A549 (cell line): ENCODE data around the gene PDZD2. TPM values are rescaled to one million over a fixed set of nuclear protein-coding genes. Genes with fewer than 3 reads are reported as not detected.

Experiments
- ATAC-seq, 2 experiments: fragments of 200-7000 bp in 1 of 2; fragments of >200 bp in 1 of 2; cut with Nextera tagmentation in 1 of 2; cut with Tn5 transposase in 1 of 2; 3 replicates each; pipeline versions ENCODE4 v1.8.0 to v1.9.1; 2018 to 2020; ENCODE audit warnings: mild to moderate bottlenecking in 1 of 2, moderate library complexity in 1 of 2
- CTCF ChIA-PET: fragments of 300-600 bp; sonication (Branson Sonifier 250); formaldehyde crosslinking; extraction: SDS; loops from one replicate; lab custom pipeline; 2021; ENCODE audit warnings: antibody characterized with exemption, inconsistent platforms; lab: Yijun Ruan, JAX
- POLR2A ChIA-PET: fragments of 350-600 bp; formaldehyde crosslinking; extraction: SDS; loops from one replicate; lab custom pipeline; 2021; ENCODE audit warnings: antibody characterized with exemption, inconsistent platforms; lab: Yijun Ruan, JAX
- DNase-seq, 2 experiments: peaks; one replicate each; pipeline versions ENCODE4 v3.0.0 to v3.0.0-alpha.2; 2011 to 2016; ENCODE audit warnings: low read depth in 1 of 2, low spot score in 1 of 2
- FAIRE-seq: peaks from 2 replicates; lab custom pipeline; 2011; peaks lifted over from hg19 to GRCh38; lab: Jason Lieb, UNC
- H3K27ac ChIP-seq, 2 experiments: fragments of >200 bp; sonication (Bioruptor Twin); formaldehyde crosslinking; 3 replicates each; pipeline ENCODE4 v1.5.1; 2016 to 2017
- H3K4me1 ChIP-seq: fragments of >200 bp; sonication (Bioruptor Twin); formaldehyde crosslinking; 3 replicates; pipeline ENCODE4 v1.6.1; 2016
- H3K4me2 ChIP-seq: fragments of >200 bp; sonication (Bioruptor Twin); formaldehyde crosslinking; 3 replicates; pipeline ENCODE4 v1.6.1; 2016
- H3K4me3 ChIP-seq: fragments of >200 bp; sonication (Bioruptor Twin); formaldehyde crosslinking; 3 replicates; pipeline ENCODE4 v1.5.1; 2016
- H3K9me3 ChIP-seq: fragments of >200 bp; sonication (Bioruptor Twin); formaldehyde crosslinking; 3 replicates; pipeline ENCODE4 v1.6.1; 2016
- CBX2 ChIP-seq: fragments of 200-600 bp; sonication (generic); IDR thresholded peaks from 2 replicates; pipeline ENCODE4 v1.6.1; 2016; ENCODE audit warnings: low read depth, mild to moderate bottlenecking, borderline replicate concordance
- CEBPB ChIP-seq, 2 experiments: fragments of >200 bp in 1 of 2; sonication (Bioruptor Twin) in 1 of 2; formaldehyde crosslinking in 1 of 2; IDR thresholded peaks; 2 replicates each; pipeline ENCODE4 v1.6.1; 2012 to 2016
- CHD2 ChIP-seq: fragments of 150-350 bp; IDR thresholded peaks from 2 replicates; pipeline ENCODE4 v1.6.1; 2014; ENCODE audit warnings: low read length; ENCODE audit not compliant: partially characterized antibody
- EHMT2 ChIP-seq: fragments of 200-600 bp; sonication (generic); IDR thresholded peaks from 2 replicates; pipeline ENCODE4 v1.6.1; 2016; ENCODE audit warnings: antibody characterized with exemption, low read depth, mild to moderate bottlenecking, moderate library complexity
- FOSL2 ChIP-seq, 2 experiments: fragments of 450-650 bp in 1 of 2; fragments of >200 bp in 1 of 2; sonication (Bioruptor Twin) in 1 of 2; formaldehyde crosslinking; IDR thresholded peaks; 2 replicates each; pipeline versions ENCODE4 v1.5.0 to v1.6.1; 2016 to 2020; ENCODE audit warnings: mild to moderate bottlenecking in 1 of 2, moderate library complexity in 1 of 2
- GATA3 ChIP-seq: IDR thresholded peaks from 2 replicates; pipeline ENCODE4 v1.6.1; 2012; ENCODE audit warnings: borderline replicate concordance
- HEYL ChIP-seq: fragments of 250-450 bp; sonication (Bioruptor Pico); IDR thresholded peaks from 2 replicates; pipeline ENCODE4 v1.8.0; 2021; ENCODE audit warnings: mild to moderate bottlenecking, moderate library complexity
- HOXB5 ChIP-seq: fragments of 250-450 bp; sonication (Bioruptor Pico); IDR thresholded peaks from 2 replicates; pipeline ENCODE4 v1.5.0; 2020; ENCODE audit warnings: mild to moderate bottlenecking, moderate library complexity
- JUN ChIP-seq, 2 experiments: fragments of >200 bp; sonication (Bioruptor Twin); formaldehyde crosslinking; IDR thresholded peaks; 2 replicates in 1 of 2; 3 replicates in 1 of 2; pipeline ENCODE4 v1.6.1; 2016 to 2017
- KDM5A ChIP-seq: fragments of 200-600 bp; sonication (generic); IDR thresholded peaks from 2 replicates; pipeline ENCODE4 v1.6.1; 2016; ENCODE audit warnings: antibody characterized with exemption, mild to moderate bottlenecking
- MAFK ChIP-seq: fragments of 450-650 bp; IDR thresholded peaks from 2 replicates; pipeline ENCODE4 v1.6.1; 2014; ENCODE audit not compliant: partially characterized antibody
- MAZ ChIP-seq: fragments of 150-350 bp; IDR thresholded peaks from 2 replicates; pipeline ENCODE4 v1.6.1; 2014; ENCODE audit warnings: antibody characterized with exemption, low read depth, low read length, borderline replicate concordance
- MYC ChIP-seq: IDR thresholded peaks from 2 replicates; pipeline ENCODE4 v1.6.1; 2012; ENCODE audit warnings: mild to moderate bottlenecking, inconsistent platforms, low read length, improper control_type of control experiment, borderline replicate concordance
- NR3C1 ChIP-seq: fragments of >200 bp; sonication (Bioruptor Twin); formaldehyde crosslinking; IDR thresholded peaks from 3 replicates; pipeline ENCODE4 v1.6.1; 2017
- PHF8 ChIP-seq: fragments of 200-600 bp; sonication (generic); IDR thresholded peaks from 2 replicates; pipeline ENCODE4 v1.6.1; 2016; ENCODE audit warnings: low read depth, mild to moderate bottlenecking, antibody characterized with exemption, moderate library complexity, borderline replicate concordance
- POLR2A ChIP-seq: IDR thresholded peaks from 2 replicates; pipeline ENCODE4 v1.6.1; 2012; ENCODE audit warnings: mild to moderate bottlenecking, low read length
- POLR2AphosphoS2 ChIP-seq: conservative IDR thresholded peaks from 2 replicates; pipeline ENCODE4 v1.6.1; 2012; ENCODE audit warnings: low read length, improper control_type of control experiment, inconsistent platforms
- TFCP2L1 ChIP-seq: fragments of 250-450 bp; sonication (Bioruptor Pico); IDR thresholded peaks from 2 replicates; pipeline ENCODE4 v1.5.0; 2021; ENCODE audit warnings: mild to moderate bottlenecking
- TP53 ChIP-seq: fragments of 250-450 bp; sonication (Bioruptor Pico); IDR thresholded peaks from 2 replicates; pipeline ENCODE4 v1.5.0; 2021; ENCODE audit warnings: mild to moderate bottlenecking, moderate library complexity
- ZNF302 ChIP-seq: fragments of 250-450 bp; sonication (Bioruptor Pico); IDR thresholded peaks from 2 replicates; pipeline ENCODE4 v1.9.0; 2021; ENCODE audit warnings: inconsistent platforms, mild to moderate bottlenecking, moderate library complexity
- ZSCAN20 ChIP-seq: fragments of 250-450 bp; sonication (Bioruptor Pico); IDR thresholded peaks from 2 replicates; pipeline ENCODE4 v1.8.0; 2022; ENCODE audit warnings: mild to moderate bottlenecking, moderate library complexity
- WGBS: methylation state at CpG from one replicate; pipeline ENCODE4 v1.1.6; 2017; ENCODE audit errors: missing lambda C conversion rate; 5-methylcytosine and 5-hydroxymethylcytosine counted together
- polyA plus RNA-seq, 4 experiments: library from polyadenylated mRNA; depleted of rRNA in 3 of 4; stranded (reverse); fragments of >200 nt; fragmentation: RNase III in 1 of 4; extraction: RNeasy Plus Mini Kit Qiagen cat#74134 plus additional on column Dnase treatment in 1 of 4; gene quantifications; 2 replicates in 3 of 4; 3 replicates in 1 of 4; pipeline ENCODE4 v1.2.3, GENCODE V29; 2011 to 2017
- TF ChIP-seq, protein P1 (sequence below): fragments of >200 bp; sonication (Bioruptor Twin); formaldehyde crosslinking; IDR thresholded peaks from 3 replicates; pipeline ENCODE4 v1.6.1; 2016
- TF ChIP-seq, protein P2 (sequence below): fragments of >200 bp; sonication (Bioruptor Twin); formaldehyde crosslinking; IDR thresholded peaks from 3 replicates; pipeline ENCODE4 v1.5.1; 2016

PDZD2 gene
- polyA plus RNA-seq, 2 of the 4 experiments (the other 2 are of a cell fraction), result 0.06 to 0.09 TPM

DNA sequence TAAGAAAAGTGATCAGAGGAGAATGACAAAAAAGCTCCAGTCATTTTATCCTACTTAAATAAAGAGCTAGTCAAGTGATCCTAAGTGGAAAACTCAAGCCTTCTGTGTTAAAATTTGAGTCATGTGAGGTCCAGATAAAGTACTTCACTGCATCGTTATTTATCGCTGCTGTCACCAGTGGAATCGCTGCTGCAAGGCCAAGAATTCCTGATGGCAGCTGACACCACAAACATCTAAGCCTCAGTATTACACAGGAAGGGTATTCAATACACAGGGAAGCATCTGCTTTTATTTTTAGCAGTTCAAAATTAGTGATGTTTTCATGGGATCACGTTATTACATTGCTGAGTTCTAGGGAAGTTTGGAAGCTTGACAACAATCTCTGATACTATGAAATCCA, 344.9 kb downstream of the PDZD2 start:
- POLR2A ChIA-PET, result no interaction called here
- Histone ChIP-seq H3K4me1 (peaks cover 12% of the 10 kb centered on the region), H3K4me2 (no peak overlapping the region), H3K27ac (no peak overlapping the region), H3K9me3 (peaks cover 10% of the 10 kb centered on the region; the same call in 1 of the 3 replicates), H3K4me3 (no peak overlapping the region)
- ATAC-seq (no peak), DNase-seq (no peak), FAIRE-seq (no peak)
- TF ChIP-seq MAFK (no peak), CHD2 (no peak), MYC (no peak), PHF8 (no peak), CEBPB (IDR thresholded peaks at IDR 0.05) (no peak), POLR2A (no peak), CBX2 (no peak), TFCP2L1 (CRISPR knock-in tag) (no peak)
- TF ChIP-seq, protein P1, sequence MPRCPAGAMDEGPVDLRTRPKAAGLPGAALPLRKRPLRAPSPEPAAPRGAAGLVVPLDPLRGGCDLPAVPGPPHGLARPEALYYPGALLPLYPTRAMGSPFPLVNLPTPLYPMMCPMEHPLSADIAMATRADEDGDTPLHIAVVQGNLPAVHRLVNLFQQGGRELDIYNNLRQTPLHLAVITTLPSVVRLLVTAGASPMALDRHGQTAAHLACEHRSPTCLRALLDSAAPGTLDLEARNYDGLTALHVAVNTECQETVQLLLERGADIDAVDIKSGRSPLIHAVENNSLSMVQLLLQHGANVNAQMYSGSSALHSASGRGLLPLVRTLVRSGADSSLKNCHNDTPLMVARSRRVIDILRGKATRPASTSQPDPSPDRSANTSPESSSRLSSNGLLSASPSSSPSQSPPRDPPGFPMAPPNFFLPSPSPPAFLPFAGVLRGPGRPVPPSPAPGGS, result no peak
- CTCF ChIA-PET, result interaction anchor here (0.7 kb wide), 1 partner anchor 17 kb away, joined by 3 read pairs; no protein-coding TSS in a partner anchor
- WGBS, result 86% methylated on average over 4 of the region's 4 CpGs

DNA sequence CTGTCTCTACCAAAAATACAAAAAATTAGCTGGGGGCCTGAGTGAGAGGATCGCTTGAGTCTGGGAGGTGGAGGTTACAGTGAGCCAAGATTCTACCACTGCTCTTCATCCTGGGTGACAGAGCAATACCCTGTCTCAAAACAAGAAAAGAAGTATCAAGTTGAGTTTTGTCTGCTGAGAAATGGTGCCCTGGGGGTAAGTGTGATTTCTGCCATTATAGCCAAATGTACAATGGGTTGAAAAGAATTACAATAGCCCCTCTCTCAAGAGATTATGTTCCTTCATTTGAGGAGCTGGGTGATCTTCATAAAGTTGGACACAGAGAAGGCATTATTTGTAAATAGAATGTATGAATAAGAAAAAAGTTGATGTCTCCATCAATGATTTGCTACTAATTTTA, 345.8 kb downstream of the PDZD2 start:
- ChIA-PET CTCF (interaction anchor here (0.6 to 0.9 kb wide), 3 partner anchors 16 to 108 kb away, joined by 3 to 4 read pairs (median 3); no protein-coding TSS in a partner anchor), POLR2A (no interaction called here)
- Histone ChIP-seq H3K4me3 (no peak overlapping the region), H3K9me3 (peaks cover 10% of the 10 kb centered on the region; the same call in 1 of the 3 replicates), H3K4me1 (peaks cover 19% of the 10 kb centered on the region), H3K4me2 (no peak overlapping the region), H3K27ac (no peak overlapping the region)
- DNase-seq (no peak), FAIRE-seq (no peak), ATAC-seq (no peak)
- WGBS, result 46% methylated on average over 1 of the region's 1 CpG
- TF ChIP-seq GATA3 (no peak), MAZ (no peak), EHMT2 (no peak), JUN (IDR thresholded peaks at IDR 0.05) (no peak), POLR2A (no peak), HOXB5 (CRISPR knock-in tag) (no peak), KDM5A (no peak), TP53 (CRISPR knock-in tag) (no peak), HEYL (no peak), PHF8 (no peak), NR3C1 (no peak), ZNF302 (CRISPR knock-in tag) (no peak), ZSCAN20 (CRISPR knock-in tag) (no peak), TFCP2L1 (CRISPR knock-in tag) (no peak), POLR2AphosphoS2 (no peak), CEBPB (IDR thresholded peaks at IDR 0.05) (no peak), FOSL2 (IDR thresholded peaks at IDR 0.05) (no peak), FOSL2 (CRISPR knock-in tag; IDR thresholded peaks at IDR 0.05) (no peak)
- TF ChIP-seq, protein P2, sequence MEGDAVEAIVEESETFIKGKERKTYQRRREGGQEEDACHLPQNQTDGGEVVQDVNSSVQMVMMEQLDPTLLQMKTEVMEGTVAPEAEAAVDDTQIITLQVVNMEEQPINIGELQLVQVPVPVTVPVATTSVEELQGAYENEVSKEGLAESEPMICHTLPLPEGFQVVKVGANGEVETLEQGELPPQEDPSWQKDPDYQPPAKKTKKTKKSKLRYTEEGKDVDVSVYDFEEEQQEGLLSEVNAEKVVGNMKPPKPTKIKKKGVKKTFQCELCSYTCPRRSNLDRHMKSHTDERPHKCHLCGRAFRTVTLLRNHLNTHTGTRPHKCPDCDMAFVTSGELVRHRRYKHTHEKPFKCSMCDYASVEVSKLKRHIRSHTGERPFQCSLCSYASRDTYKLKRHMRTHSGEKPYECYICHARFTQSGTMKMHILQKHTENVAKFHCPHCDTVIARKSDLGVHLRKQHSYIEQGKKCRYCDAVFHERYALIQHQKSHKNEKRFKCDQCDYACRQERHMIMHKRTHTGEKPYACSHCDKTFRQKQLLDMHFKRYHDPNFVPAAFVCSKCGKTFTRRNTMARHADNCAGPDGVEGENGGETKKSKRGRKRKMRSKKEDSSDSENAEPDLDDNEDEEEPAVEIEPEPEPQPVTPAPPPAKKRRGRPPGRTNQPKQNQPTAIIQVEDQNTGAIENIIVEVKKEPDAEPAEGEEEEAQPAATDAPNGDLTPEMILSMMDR, result no peak
- TF ChIP-seq, protein P1, result no peak
